Activated T-cell treated with anti-CD3 and anti-CD28 coated beads, Interleukin-2, amount 50 U/mL, for 48 hours (primary cell): Measurements from ENCODE around the gene TMEM259.
A peak's percentile ranks its signal among the peaks of the same experiment; 100 is the strongest.
"Not testable (repeated sequence)": the region's sequence is repeated elsewhere in the genome, so short reads cannot be mapped to it uniquely, and the experiment has no call there.

Source experiments
- DNase-seq, 2 experiments: peaks; one replicate each; pipeline ENCODE4 v3.0.0-alpha.2; 2020

TMEM259 gene

DNA sequence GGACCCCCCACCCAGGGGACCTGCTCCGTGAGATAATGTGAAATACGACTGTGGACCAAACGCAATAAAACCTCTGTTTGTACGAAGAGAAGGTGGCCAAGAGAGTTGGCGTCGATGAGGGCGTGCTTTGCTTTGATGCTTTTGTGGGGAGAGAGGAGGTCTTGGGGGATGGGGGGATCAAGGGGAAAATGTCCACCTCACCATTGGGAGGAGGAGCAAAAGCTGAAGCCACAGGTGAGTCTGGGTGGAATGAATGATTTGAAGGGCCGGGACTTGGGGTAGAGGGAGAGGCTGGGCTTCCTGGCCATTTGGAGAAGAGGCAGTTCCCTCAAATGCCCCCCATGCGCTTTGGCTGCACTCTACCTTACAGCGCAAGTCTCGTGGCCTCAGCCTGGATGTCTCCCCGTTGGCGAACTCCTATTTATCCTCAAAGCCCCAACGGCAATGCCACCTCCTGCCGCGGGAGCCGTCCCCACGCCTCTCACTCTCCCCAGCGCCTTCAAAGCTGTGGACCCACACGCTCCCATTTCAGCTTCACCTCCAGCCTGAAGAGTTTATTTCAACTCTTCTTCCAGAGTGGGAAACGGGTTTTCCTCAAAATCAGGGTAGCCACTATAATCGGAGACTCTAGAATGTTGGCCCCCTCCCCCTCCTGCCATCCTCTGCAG is 18.2 kb upstream of the TMEM259 start:
- DNase-seq: no peak

DNA sequence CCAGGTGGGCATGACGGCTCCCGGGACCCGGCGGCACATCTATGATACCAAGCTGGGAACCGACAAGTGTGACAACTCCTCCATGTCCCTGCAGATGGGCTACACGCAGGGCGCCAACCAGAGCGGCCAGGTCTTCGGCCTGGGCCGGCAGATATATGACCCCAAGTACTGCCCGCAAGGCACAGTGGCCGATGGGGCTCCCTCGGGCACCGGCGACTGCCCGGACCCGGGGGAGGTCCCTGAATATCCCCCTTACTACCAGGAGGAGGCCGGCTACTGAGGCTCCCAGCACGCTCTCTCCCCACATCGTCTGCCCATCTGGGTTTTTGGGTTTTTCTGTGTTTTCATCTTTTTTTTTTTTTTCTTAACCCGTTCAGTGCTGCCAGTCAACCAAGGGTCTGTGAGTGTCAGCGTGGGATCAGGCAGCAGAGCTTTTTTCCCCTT is 16.7 kb upstream of the TMEM259 start:
- no peak for DNase-seq

DNA sequence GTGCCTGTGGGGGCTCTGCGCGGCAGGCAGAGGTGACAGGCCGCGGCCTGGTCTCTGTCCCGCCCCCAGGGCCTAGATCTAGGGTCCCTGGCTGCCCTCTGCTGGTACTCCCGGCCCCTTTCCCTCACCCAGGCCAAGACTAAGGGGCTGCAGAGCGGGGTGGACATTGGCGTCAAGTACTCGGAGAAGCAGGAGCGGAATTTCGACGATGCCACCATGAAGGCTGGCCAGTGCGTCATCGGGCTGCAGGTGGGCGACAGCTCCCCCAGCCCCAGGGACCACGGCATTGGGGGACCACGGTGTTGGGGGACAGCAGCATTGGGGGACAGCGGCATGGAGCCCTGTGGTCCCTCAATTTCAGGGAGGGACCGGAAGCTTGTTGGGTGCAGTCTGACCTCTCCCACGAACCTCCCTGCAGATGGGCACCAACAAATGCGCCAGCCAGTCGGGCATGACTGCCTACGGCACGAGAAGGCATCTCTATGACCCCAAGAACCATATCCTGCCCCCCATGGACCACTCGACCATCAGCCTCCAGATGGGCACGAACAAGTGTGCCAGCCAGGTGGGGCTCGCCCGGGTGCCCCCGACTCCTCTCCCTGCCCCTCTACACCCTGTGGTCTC is 15.2 kb upstream of the TMEM259 start:
- no peak for DNase-seq

DNA sequence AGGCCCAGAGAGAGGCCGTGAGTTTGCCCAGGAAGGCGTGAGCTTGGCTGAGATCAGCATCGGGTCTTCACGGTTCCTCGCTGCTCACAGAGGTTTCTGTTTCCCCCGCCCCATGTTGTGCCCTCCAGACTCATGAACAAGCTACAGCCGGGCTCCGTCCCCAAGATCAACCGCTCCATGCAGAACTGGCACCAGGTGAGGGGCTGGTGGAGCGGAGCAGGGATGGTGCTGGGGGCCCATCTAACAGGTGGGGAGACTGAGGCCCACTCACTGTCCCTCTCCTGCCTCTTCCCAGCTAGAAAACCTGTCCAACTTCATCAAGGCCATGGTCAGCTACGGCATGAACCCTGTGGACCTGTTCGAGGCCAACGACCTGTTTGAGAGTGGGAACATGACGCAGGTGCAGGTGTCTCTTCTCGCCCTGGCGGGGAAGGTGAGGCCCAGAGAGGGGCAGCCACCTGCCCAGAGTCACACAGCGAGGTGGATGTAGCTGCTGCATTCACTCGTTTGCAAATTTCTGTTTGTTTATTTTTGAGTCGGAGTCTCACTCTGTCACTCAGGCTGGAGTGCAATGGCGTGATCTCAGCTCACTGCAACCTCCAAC is 11.4 kb upstream of the TMEM259 start:
- no peak for DNase-seq

DNA sequence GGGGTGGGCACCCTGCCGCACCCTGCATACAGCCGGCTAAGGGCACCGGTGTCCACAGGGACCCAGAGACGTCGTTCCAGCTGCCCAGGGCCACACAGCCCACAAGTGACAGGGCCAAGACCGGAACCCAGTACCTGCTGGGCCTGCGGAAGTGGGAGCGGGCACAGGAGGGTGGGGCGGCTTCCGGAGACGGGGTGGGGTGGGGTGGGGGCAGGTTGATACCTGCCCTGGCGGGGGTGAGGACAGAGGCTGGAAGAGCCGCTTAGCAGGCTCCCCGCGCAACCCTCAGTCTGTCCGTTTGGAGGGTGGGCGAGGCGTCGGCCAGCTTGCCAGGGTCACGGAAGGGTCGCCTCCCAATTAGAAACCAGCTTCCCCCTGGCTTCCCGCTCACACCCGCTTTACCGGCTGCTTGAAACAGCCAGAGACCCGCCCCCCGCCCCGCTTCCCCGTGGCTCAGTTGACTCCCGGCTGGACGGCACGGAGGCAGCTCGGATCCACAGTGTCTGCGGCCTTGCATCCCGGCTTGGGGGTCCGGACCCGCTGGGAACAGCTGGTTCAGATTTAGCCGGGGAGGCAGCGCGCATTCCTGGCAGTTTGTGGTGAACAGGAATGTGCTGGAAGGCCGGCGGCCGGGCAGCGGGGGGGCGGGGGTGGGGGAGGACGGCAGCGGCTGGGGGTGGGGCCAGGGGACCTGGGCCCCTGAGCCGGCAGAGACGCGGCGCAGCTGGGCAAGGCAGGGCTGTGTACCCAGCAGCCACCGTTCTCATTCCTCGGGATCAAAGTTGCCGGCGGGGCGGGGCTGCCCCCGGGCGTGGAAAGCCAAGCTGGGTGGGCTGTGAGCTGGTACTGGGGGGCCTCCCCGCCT is 7.4 kb upstream of the TMEM259 start:
- DNase-seq: peak; percentile 56 to 67

DNA sequence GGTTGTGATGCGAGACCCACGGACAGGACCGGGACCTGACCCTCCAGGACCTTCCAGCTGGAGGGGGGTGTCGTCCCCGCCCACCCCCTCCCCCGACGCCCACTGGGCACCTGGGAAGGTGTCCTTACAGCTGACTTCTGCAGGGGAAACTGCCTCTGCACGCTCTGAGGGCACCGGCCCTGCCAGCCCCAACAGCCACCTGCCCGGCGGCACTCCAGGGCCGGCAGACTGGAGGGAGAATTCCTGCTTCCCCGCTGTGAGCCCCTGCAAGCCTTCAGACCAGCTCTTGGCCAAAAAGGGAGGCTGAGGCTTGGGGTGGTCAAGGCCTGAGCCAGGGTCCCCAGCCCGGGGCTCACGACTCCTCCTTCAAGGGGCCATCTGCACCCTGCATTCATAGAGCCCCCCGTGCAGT is 6.7 kb upstream of the TMEM259 start:
- DNase-seq: peak in 1 of 2 experiments; percentile 53

DNA sequence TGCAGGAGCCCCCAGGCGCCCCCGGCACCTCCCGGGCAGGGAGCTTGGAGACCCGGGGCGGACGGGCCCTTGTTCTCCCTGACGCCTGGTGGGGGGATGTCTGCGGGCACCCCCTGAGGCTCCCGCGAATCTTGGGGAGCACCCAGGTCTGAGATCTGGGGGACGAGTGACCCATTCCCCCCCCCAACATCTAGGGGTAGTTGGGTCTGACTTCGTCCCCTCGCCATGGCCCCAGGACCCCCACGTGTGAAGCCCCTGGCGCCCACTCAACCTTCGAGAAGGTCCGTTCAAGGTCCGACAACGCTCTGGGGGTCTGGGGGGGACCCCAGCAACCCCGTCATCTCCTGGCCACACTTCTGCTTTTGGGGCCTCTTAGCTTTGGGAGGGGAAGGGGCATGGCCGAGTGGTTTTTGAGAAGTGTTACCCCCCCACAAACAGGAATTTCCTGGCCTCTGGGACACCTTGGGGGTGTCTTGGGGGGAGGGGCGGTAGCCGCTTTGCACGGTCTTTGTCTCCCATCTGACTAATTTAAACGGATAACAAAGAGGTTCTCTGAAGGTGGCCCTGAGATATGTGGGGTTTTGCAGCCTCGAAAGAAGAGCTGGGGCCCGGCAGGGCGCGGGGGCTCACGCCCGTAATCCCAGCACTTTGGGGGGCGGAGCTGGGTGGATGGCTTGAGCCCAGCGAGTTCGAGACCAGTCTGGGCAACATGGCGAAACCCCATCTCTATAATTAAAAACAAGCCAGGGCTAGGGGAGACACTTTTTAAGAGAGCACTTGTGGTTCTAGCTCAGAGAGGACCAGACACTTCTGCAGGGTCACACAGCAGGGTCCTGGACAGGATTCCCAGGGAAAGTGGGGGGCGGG is 6.1 kb upstream of the TMEM259 start:
- peak; percentile 60 for DNase-seq

DNA sequence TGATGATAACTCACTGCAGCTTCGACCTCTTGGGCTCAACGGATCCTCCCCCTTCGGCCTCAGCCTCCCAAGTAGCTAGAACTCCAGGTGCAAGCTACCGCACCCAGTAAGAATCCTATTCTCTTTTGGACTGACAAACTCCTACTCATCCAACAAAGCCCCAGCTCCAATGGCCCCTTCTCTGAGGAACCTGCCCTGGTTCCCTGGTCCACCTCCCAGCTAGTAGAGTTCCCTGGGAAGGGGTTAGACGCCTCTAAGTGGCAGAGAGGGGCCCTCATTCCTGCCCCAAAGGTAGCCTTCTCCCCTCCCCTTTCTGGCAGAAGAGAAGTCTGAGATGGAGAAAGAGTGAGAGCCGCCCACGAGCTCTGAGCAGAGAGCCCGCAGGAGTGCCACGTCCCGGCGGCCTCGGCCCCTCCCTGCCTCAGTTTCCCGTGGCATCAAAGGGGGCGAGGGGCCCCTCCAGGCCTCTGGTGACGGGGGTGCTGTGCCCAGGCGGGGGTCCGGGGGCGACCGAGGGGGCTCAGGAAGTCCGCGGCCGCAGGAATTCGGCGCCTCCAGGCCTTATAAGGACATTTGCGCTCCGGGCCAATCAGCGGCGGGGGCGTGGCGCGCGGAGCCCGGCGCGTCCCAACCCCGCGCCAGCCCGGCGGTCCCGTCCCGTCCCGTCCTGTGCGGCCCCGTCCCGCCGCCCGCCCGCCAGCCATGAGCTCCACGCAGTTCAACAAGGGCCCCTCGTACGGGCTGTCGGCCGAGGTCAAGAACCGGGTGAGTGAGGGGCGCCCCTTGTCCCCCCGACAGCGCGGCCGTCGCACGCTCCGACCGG is 5.2 kb upstream of the TMEM259 start, which contains the start of gene CNN2:
CNN2 (plus strand) TSS at position 649 of the 823 bp plus-strand sequence; CDS start at position 703, 54 bp downstream.
- DNase-seq: peak; percentile 81 to 85

DNA sequence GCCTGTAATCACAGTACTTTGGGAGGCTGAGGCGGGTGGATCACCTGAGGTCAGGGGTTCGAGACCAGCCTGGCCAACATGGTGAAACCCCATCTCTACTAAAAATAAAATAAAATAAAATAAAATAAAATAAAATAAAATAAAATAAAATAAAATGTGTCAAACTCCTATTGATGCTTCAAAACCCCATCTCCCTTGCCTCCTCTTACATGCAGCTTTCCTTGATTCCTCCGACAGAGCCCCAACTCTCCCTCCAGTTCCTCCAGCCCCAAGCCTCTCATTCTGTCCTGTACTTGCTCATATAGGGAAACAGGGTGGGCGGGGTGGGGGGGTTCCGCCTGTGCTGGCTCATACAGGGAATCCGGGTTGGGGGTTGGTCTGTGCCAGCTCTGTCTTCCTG is 4.2 kb upstream of the TMEM259 start:
- DNase-seq: not testable (repeated sequence)

DNA sequence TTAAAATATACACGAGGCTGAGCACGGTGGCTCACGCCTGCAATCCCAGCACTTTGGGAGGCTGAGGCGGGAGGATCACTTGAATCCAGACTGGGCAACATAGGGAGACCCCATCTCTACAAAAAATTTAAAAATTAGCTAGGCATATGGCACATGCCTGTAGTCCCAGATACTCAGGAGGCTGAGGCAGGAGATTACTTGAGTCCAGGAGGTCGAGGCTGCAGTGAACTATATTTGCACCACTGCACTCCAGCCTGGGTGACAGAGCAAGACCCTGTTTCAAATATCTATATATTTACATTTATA is 2.9 kb upstream of the TMEM259 start:
- not testable (repeated sequence) for DNase-seq

DNA sequence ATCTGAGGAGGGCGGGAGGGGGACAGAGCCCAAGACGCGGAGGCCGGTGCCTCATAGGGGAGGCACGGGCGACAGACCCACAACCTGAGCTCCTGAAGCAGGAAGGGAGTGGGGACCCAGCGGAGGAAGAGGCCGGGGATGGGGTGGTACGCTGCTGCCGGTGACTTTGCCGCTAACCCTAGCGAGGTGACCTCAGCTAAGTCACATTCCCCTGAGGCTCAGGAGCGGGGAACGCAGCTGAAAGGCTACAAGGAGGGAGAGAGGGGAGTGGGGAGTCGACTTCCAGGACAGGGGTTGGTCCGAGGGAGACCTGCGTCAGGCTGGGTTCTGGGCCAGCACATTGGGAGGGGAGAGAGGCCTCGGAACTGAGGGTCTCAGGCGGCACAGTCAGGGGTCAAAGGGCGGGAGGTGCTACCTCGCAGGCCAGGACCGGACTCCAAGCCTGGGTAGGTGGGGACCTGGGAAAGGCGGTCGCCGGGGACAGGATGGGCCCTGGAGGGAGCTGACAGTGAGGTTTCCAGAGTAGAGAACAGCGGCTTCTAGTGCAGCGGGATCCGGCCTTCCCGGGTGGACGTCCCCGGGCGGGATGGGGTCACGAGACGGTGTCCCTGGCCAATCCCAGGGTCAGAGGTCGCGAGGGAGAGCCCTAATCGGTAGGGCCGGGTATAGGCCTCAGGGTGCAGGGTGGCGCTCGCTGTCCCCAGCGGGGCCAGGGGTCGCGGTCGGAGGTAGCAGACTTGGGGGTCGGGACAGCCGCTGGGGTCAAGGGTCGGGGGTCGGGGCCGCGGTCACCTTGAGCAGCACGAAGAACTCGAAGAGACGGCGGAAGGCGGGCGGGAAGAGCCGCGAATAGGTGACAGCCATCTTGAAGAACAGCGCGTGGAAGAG is 699 bp downstream of the TMEM259 start:
- peak; percentile 53 to 58 for DNase-seq

DNA sequence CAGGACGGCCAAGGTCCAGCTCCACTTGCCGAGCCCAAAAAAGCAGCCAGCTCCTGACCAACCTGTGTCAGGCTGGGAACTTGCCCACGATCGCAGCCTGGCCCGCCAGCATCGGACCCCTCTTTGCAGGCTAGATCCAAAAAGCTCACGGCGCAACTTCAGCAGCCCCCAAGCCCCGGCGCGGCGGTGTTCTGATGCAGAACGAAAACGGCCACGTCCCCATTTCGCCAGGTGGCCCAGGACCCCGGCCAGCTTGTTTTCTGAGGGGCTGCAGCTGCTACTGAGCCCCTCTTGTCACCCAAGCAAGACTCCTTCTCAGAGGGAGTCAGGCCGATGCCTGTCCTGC is 1.3 kb downstream of the TMEM259 start:
- DNase-seq: no peak

DNA sequence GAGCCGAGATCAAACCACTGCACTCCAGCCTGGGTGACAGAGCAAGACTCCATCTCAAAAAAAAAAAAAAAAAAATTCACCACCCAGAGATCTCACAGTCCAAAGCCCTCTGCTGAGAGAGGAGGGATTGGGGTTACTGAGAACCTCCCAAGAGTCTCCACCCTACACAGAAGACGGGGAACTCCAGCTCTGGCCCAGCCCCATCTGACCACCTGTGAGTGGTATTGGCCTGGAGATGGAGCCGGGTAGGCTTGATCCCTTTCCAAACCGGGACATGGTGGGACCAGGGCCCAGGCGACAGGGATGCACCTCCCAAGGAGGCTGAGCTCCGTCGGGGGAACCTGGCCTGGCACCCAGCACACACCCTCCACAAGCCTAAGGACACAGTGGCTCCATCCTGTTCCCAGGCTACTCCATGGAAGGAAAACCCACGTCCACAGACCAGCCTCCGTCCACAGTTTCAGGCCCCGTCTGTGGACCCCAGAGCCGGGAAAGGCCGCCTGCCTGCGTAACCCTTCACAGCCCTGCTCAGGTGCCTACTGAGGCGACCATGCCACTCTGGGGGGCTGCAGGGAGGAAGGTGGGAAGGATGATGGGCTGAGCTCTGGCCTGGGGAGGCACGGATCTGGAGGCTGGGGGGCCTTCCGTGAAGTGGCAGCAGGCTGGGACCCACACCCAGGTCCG is 1.8 kb downstream of the TMEM259 start:
- DNase-seq: no peak

DNA sequence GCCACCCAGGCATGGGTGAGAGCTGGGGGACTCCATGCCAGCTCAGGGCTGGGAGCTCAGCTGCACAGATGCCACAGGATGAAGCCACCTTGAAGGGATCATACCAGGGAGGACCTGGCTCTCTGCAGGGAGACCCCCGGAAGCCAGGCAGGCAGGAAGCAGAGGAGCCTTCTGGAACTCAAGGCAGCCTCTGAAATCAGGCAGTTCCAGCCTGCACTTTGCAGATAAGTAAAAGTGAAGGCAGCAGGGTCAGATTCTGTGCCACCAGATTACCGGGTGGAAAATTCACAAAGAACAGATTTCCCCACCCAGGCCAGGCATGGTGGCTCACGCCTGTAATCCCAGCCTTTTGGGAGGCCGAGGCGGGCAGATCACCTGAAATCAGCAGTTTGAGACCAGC is 2.5 kb downstream of the TMEM259 start:
- DNase-seq: no peak

DNA sequence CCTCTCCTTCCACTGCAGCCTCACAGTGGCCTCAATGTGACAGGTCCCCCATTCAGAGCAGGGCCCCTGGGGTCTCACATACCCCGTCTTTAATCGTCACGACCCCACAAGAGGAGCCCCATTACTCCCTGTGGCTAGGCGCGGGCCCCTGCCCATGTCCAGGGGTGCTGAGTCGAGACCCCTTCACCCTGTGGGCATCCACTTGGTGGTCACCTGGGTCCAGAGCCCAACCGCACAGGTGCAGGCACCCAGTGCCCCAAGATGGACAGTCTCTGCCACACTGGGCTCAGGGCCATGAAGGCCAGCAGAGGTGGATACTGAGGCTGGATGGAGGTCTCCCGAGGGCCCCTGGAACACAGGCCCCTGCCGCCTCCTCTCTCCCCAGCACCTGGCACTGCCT is 3.0 kb downstream of the TMEM259 start:
- no peak for DNase-seq

DNA sequence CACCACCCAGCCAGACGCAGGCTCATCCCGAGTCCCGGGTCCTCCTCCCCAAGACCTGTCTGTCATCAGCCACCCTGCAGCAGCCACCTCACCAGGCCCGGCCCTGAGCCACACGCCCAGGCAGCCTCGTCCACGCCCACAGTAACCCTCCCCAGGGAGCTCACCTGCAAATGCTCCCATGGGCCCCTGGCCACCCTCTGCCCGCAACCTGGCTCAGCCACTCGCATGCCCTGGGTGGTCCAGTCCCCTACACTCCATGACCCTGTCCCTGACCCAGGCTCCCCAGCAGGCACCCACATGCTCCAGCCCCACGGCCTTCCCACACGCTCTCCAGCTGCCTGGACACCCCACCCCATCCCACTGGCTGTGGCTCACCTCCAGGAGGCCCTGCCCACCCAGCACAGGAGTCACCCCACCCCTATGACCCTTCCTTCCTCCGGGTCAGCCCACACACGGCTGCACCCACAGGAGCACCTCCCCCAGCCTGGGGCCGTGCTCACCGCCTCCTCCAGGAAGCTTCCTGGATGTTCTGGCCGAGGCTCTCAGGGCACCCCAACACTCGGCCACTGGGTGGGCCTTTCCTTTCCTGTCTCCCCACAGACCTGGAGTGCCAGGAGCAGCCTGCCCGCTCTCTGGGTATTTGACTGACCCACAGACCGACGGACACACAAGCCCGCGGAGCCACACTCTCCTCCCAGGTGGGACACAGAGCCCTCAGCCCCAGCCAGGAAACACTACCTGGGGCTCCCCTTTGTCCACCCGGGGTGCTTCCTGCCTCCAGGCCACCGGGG is 3.6 kb downstream of the TMEM259 start:
- no peak for DNase-seq

DNA sequence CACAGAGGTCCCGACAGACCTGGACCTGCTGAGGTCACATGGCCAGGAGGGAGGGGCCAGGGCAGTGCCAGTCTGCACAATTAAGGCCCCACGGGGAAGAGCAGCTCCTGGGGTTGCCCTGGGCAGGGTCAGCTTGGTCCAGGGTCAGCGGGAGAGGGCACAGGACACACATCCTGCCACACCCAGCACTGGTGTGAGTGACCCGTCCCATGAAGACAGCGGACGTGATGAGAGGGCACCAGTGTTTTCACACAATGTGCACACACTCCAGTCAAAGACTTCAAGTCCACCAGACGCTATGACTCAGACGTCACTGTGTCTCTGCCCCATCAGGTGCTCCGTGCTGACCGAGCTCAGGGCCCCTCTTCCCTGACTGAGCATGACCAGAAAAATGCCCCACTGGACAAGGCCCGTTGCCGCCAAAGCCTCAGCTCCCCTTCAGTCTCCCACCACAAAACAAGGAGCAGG is 4.2 kb downstream of the TMEM259 start:
- no peak for DNase-seq

DNA sequence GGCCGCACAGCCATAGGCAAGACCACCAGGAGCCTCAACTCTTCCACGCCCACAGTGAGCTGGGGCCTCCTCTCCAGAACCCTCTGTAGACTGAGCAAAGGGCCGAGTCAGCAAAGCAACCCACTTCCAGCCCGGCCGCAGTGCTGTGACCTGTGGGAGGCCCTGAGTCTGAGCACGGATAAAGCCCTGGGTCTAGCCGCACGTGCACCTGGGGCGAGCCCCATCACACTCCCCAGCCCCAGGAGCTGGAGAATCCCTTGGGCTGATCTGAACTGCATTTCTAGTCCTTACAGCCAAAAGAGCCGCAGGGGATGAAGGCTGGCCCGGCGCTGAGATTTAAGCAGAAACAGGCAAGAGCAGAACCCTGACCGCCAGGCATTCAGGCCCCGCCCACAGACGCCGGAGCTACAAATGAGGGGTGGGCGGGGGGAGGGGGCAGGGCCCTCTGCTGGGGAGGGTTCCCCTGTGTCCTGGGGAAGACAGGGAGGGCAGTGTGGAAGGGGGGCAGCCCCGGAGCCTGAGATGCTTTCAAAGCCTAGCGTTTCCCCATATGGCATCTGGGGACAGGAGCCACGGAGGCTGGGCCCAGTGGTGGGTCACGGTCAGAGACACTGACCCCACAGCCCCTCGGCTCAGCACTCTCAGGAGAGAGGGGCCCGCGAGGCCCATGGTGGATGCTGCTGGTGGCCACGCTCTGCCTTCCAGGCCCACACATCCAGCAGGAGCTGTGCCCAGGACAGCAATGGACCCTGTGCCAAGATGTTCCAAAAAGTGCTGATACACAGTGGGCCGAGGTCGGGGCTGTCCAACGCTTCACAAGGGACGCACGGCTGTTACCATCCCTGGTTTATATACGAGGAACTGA is 4.9 kb downstream of the TMEM259 start:
- DNase-seq: no peak
